Breast epithelium (tissue), 4 donors: ENCODE measurements around the gene HS6ST3. TPM values are rescaled to one million over a fixed set of nuclear protein-coding genes. Genes with fewer than 3 reads are reported as not detected.

ENCODE experiments used
- DNase-seq, 2 donors: peaks; one replicate each; pipeline ENCODE4 v3.0.0-alpha.2; 2019; ENCODE audit warnings: low spot score in 2 of 2
- H3K27ac ChIP-seq, 2 donors: fragments of 200-600 bp; sonication (generic) in 1 of 2; one replicate each; pipeline ENCODE4 v1.5.1; 2016 to 2019; ENCODE audit warnings: mild to moderate bottlenecking in 1 of 2
- H3K27me3 ChIP-seq, 2 donors: fragments of 200-600 bp; sonication (generic) in 1 of 2; one replicate each; pipeline versions ENCODE4 v1.5.1 to v1.6.0; 2017 to 2019; ENCODE audit warnings: control low read depth in 1 of 2, mild to moderate bottlenecking in 1 of 2
- H3K36me3 ChIP-seq: fragments of 200-600 bp; one replicate; pipeline ENCODE4 v1.5.1; 2019
- H3K4me1 ChIP-seq, 2 donors: fragments of 200-600 bp; sonication (generic); one replicate each; pipeline ENCODE4 v1.5.1; 2016 to 2019; ENCODE audit warnings: control low read depth in 1 of 2
- H3K4me3 ChIP-seq, 3 donors: fragments of 200-600 bp; sonication (generic); 1 replicate in 2 of 3; 2 replicates in 1 of 3; pipeline ENCODE4 v1.5.1; 2016 to 2019; ENCODE audit warnings: mild to moderate bottlenecking in 3 of 3, moderate library complexity in 2 of 3
- H3K9me3 ChIP-seq, 2 donors: fragments of 200-600 bp; sonication (generic) in 1 of 2; one replicate each; pipeline ENCODE4 v1.5.1; 2016 to 2019; ENCODE audit warnings: control low read depth in 1 of 2
- CTCF ChIP-seq, 3 donors: fragments of 450-650 bp; IDR thresholded peaks; one replicate each; pipeline ENCODE4 v1.5.1; 2016 to 2017; ENCODE audit warnings: antibody characterized with exemption in 3 of 3, mild to moderate bottlenecking in 3 of 3, moderate library complexity in 3 of 3
- POLR2A ChIP-seq: fragments of 450-650 bp; IDR thresholded peaks from one replicate; pipeline ENCODE4 v1.6.1; 2016; ENCODE audit warnings: antibody characterized with exemption, mild to moderate bottlenecking, moderate library complexity
- POLR2AphosphoS5 ChIP-seq, 3 donors: sonication (generic); formaldehyde crosslinking; IDR thresholded peaks; one replicate each; pipeline ENCODE4 v1.6.1; 2017; ENCODE audit warnings: antibody characterized with exemption in 3 of 3
- intact Hi-C: fragments of 100-400 bp; cut with DNase I; formaldehyde crosslinking; loops from one replicate; pipeline ENCODE4 v1.15.1; 2023; ENCODE audit warnings: low total_unique reads
- total RNA-seq, 3 donors: library from RNA; depleted of rRNA; stranded (reverse); fragments of >200 nt; gene quantifications; one replicate each; pipeline ENCODE4 v1.1.0, GENCODE V29; 2016

HS6ST3 gene
- total RNA-seq, 3 donors from 2014 or later, result under 0.01 to 1.3 (median 0.59) TPM

GRCh38 chr13:96661612-96662011 is 571.7 kb downstream of the HS6ST3 start:
- DNase-seq, result no peak
- H3K36me3 ChIP-seq, result no peaks in the 10 kb centered on the region
- no peaks in the 10 kb centered on the region for H3K27me3 ChIP-seq
- H3K9me3 ChIP-seq, result peaks cover 3 to 14% of the 10 kb centered on the region in 2 donors
- intact Hi-C loops, result no loop called here
- TF ChIP-seq POLR2AphosphoS5 (IDR thresholded peaks at IDR 0.05), result no peak
- no peak overlapping the region for H3K4me3 ChIP-seq
- H3K4me1 ChIP-seq, result no peaks in the 10 kb centered on the region
- H3K27ac ChIP-seq, result no peak overlapping the region

- intact Hi-C loops, result no loop called here
- peaks cover 3 to 14% of the 10 kb centered on the region in 2 donors for H3K9me3 ChIP-seq
- H3K27ac ChIP-seq, result no peak overlapping the region
- TF ChIP-seq POLR2A, result no peak
- no peak for TF ChIP-seq CTCF (IDR thresholded peaks at IDR 0.05)
- TF ChIP-seq POLR2AphosphoS5 (IDR thresholded peaks at IDR 0.05), result no peak
- H3K4me1 ChIP-seq, result no peaks in the 10 kb centered on the region
- no peak overlapping the region for H3K4me3 ChIP-seq
- no peaks in the 10 kb centered on the region for H3K27me3 ChIP-seq
- DNase-seq, result no peak
- H3K36me3 ChIP-seq, result no peaks in the 10 kb centered on the region
Measured at GRCh38 chr13:96662036-96662435, 572.1 kb downstream of the HS6ST3 start.

- no peaks in the 10 kb centered on the region for H3K9me3 ChIP-seq
- no peaks in the 10 kb centered on the region for H3K4me1 ChIP-seq
- no peaks in the 10 kb centered on the region for H3K27me3 ChIP-seq
- H3K27ac ChIP-seq, result no peak overlapping the region
- no peak for DNase-seq
- TF ChIP-seq POLR2AphosphoS5 (IDR thresholded peaks at IDR 0.05) (no peak), POLR2A (no peak), CTCF (IDR thresholded peaks at IDR 0.05) (no peak)
- no peak overlapping the region for H3K4me3 ChIP-seq
- intact Hi-C loops, result no loop called here
- H3K36me3 ChIP-seq, result no peaks in the 10 kb centered on the region
Measured at GRCh38 chr13:96667294-96668018, 577.5 kb downstream of the HS6ST3 start.

GRCh38 chr13:96671073-96671472 is 581.2 kb downstream of the HS6ST3 start:
- intact Hi-C loops, result no loop called here
- TF ChIP-seq POLR2AphosphoS5 (IDR thresholded peaks at IDR 0.05), result no peak
- TF ChIP-seq CTCF (IDR thresholded peaks at IDR 0.05), result no peak
- no peak for TF ChIP-seq POLR2A
- Histone ChIP-seq H3K27ac (no peak overlapping the region), H3K27me3 (no peaks in the 10 kb centered on the region), H3K9me3 (no peaks in the 10 kb centered on the region), H3K4me1 (no peaks in the 10 kb centered on the region), H3K4me3 (no peak overlapping the region), H3K36me3 (no peaks in the 10 kb centered on the region)
- DNase-seq, result no peak

GRCh38 chr13:96672016-96672415 is 582.1 kb downstream of the HS6ST3 start:
- DNase-seq, result no peak
- Histone ChIP-seq H3K4me1 (no peaks in the 10 kb centered on the region), H3K4me3 (no peak overlapping the region), H3K27me3 (no peaks in the 10 kb centered on the region), H3K36me3 (no peaks in the 10 kb centered on the region), H3K27ac (no peak overlapping the region), H3K9me3 (no peaks in the 10 kb centered on the region)
- no peak for TF ChIP-seq POLR2AphosphoS5 (IDR thresholded peaks at IDR 0.05)
- TF ChIP-seq POLR2A, result no peak
- TF ChIP-seq CTCF (IDR thresholded peaks at IDR 0.05), result no peak
- intact Hi-C loops, result no loop called here
